Neutrophil (primary cell): ENCODE measurements around the gene PRKG1.

Experiments
- H3K27ac ChIP-seq: fragments of 200-600 bp; sonication (generic); 2 replicates; pipeline ENCODE4 v1.5.1; 2016; ENCODE audit warnings: mild to moderate bottlenecking, moderate library complexity
- H3K27me3 ChIP-seq: fragments of 200-600 bp; sonication (generic); 2 replicates; pipeline ENCODE4 v1.6.0; 2016; ENCODE audit warnings: mild to moderate bottlenecking
- H3K36me3 ChIP-seq: fragments of 200-600 bp; sonication (generic); 2 replicates; pipeline ENCODE4 v1.5.1; 2017
- H3K4me1 ChIP-seq, 2 experiments: fragments of 200-600 bp in 1 of 2; sonication (generic) in 1 of 2; 1 replicate in 1 of 2; 2 replicates in 1 of 2; pipeline versions ENCODE4 v1.5.1 to v1.6.1; 2013 to 2016; ENCODE audit warnings: low read depth in 1 of 2, low read length in 1 of 2, mild to moderate bottlenecking in 1 of 2, moderate library complexity in 1 of 2; ENCODE audit not compliant: control insufficient read depth in 1 of 2, insufficient read depth in 1 of 2
- H3K4me3 ChIP-seq, 2 experiments: fragments of 200-600 bp in 1 of 2; sonication (generic) in 1 of 2; 1 replicate in 1 of 2; 2 replicates in 1 of 2; pipeline ENCODE4 v1.5.1; 2013 to 2016; ENCODE audit warnings: low read depth in 1 of 2, low read length in 1 of 2, mild to moderate bottlenecking in 1 of 2, moderate library complexity in 1 of 2
- H3K9me3 ChIP-seq: fragments of 200-600 bp; sonication (generic); 2 replicates; pipeline ENCODE4 v1.5.1; 2016
- TF ChIP-seq, protein P1 (sequence below): fragments of 200-600 bp; sonication (generic); IDR thresholded peaks from 2 replicates; pipeline ENCODE4 v1.5.1; 2016; ENCODE audit warnings: antibody characterized with exemption

PRKG1 gene

DNA sequence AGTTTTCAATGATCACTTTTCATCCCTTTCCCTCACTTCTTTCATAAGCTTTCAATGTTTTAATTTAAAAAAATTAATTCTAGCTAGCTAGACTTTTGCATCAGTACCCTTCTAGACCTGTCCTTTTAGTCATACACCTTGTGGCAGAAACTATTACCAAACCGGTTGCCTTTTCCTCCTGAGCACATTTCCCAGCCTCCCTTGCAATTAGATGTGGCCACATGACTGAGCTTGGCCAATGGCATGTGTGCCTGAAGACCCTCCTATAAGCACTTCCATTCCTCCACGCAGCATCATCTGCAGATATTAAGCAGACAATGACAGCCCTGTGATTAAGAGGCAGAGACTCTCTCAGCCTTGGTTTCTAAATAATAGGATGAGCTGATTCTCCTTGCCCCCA is 1252.1 kb downstream of the PRKG1 start:
- no peaks in the 10 kb centered on the region for H3K9me3 ChIP-seq

DNA sequence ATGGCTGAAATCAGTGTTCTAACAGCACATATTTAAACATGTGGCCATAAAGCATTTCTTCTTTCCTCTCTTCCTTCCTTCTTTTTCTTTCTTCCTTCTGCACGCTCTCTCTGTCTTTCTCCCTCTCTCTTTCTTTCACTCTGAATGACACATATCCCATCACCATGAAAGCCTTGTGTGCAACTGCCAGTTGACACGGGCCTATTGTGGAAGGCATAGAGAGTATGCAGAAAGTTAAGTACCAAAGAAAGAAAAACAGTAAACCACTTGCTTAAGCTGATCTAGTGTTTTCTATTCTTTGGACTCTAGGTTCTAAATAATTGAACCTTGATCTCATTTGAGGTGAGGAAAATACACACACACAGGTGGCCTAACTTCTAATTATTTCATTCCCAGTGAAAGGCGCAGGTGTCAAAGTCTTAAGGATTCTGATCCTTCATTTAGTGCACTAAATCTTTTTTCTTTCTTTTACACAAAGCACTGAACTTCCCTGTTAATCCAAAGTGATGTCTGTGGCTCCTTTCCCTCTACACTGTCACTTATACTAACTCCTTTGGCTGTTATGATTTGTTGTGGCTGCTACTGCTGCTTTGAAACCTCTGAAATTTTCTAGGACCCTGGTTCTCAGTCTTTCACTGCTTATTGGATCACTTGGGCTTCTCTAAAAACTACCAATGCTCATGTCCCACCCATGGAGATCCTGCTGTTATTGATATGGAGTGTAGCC is 1257.5 kb downstream of the PRKG1 start:
- Histone ChIP-seq H3K4me1 (no peaks in the 10 kb centered on the region), H3K27me3 (no peaks in the 10 kb centered on the region), H3K9me3 (no peaks in the 10 kb centered on the region), H3K4me3 (no peak overlapping the region), H3K27ac (no peak overlapping the region), H3K36me3 (no peaks in the 10 kb centered on the region)
- TF ChIP-seq, protein P1, sequence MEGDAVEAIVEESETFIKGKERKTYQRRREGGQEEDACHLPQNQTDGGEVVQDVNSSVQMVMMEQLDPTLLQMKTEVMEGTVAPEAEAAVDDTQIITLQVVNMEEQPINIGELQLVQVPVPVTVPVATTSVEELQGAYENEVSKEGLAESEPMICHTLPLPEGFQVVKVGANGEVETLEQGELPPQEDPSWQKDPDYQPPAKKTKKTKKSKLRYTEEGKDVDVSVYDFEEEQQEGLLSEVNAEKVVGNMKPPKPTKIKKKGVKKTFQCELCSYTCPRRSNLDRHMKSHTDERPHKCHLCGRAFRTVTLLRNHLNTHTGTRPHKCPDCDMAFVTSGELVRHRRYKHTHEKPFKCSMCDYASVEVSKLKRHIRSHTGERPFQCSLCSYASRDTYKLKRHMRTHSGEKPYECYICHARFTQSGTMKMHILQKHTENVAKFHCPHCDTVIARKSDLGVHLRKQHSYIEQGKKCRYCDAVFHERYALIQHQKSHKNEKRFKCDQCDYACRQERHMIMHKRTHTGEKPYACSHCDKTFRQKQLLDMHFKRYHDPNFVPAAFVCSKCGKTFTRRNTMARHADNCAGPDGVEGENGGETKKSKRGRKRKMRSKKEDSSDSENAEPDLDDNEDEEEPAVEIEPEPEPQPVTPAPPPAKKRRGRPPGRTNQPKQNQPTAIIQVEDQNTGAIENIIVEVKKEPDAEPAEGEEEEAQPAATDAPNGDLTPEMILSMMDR = no peak

More for the DNA sequence above, 1252.1 kb downstream of the PRKG1 start:
- Histone ChIP-seq H3K4me1 (no peaks in the 10 kb centered on the region), H3K36me3 (no peaks in the 10 kb centered on the region), H3K27me3 (no peaks in the 10 kb centered on the region), H3K27ac (no peak overlapping the region), H3K4me3 (no peak overlapping the region)
- TF ChIP-seq, protein P1 = no peak

DNA sequence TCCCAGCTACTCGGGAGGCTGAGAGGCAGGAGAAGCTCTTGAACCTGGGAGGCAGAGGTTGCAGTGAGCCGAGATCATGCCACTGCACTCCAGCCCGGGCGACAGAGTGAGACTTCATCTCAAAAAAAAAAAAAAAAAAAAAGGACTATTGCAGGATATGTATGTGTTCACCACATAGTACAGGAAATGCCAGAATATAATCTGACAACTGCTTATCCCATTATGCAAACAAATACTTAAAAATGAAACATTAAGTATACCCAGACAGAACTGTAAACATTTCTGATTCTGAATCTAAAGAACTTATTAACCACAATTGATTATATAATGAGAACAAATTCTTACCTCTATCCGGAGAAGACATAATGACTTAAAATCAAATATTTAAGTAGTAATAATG is 1258.5 kb downstream of the PRKG1 start:
- H3K9me3 ChIP-seq = no peaks in the 10 kb centered on the region
- H3K27me3 ChIP-seq = no peaks in the 10 kb centered on the region
- no peaks in the 10 kb centered on the region for H3K36me3 ChIP-seq
- H3K27ac ChIP-seq = no peak overlapping the region
- H3K4me3 ChIP-seq = no peak overlapping the region
- TF ChIP-seq, protein P1 = no peak
- no peaks in the 10 kb centered on the region for H3K4me1 ChIP-seq

DNA sequence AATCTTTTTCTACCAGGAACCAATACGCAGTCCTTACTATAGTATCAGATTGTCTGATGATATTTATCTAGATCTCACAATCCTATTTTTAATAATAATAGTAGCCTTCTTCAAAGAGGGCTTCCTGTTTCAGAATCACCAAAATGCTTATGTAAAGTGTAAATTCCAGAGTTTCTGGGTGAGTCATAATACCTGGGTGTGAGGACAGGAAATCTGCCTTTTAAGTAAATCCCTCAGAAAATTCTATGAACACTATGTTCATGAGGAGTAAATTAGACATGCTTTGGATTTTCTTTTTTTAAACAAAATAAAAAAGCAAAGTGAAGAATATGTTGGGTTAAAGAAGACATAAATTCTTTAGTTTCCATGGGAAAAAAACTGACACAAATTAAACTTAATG is 1260.3 kb downstream of the PRKG1 start:
- no peak overlapping the region for H3K27ac ChIP-seq
- H3K36me3 ChIP-seq = no peaks in the 10 kb centered on the region
- no peaks in the 10 kb centered on the region for H3K4me1 ChIP-seq
- H3K4me3 ChIP-seq = no peak overlapping the region
- TF ChIP-seq, protein P1 = no peak
- no peaks in the 10 kb centered on the region for H3K27me3 ChIP-seq
- H3K9me3 ChIP-seq = no peaks in the 10 kb centered on the region

DNA sequence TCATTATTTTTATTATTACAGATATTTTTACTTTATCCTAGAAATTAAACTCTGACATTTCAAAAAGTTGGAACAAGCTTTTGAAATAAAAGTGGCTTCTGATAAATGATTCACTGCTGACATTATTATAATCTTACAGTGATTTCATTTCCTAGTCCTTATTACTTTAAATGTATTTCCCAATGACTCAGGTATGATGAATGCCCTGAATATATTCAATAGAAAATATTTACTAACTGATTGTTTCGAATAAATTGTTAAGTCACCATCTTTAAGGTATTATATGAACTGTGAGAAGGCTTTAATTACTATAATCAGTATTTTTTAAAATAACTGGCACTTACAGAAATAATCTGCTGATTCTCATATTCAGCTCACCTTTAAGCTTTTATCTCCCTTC is 1261.4 kb downstream of the PRKG1 start:
- H3K27ac ChIP-seq = no peak overlapping the region
- H3K4me3 ChIP-seq = no peak overlapping the region
- no peaks in the 10 kb centered on the region for H3K36me3 ChIP-seq
- H3K4me1 ChIP-seq = no peaks in the 10 kb centered on the region
- TF ChIP-seq, protein P1 = no peak
- H3K27me3 ChIP-seq = no peaks in the 10 kb centered on the region
- H3K9me3 ChIP-seq = no peaks in the 10 kb centered on the region
